Omental fat pad (tissue), 4 donors: Measurements from ENCODE around the gene ERGIC1. TPM values are rescaled to one million over a fixed set of nuclear protein-coding genes. Genes with fewer than 3 reads are reported as not detected.
"Not testable (repeated sequence)": the region's sequence is repeated elsewhere in the genome, so short reads cannot be mapped to it uniquely, and the experiment has no call there.

Experiments used
- ATAC-seq: fragments of 150-250 bp; one replicate; pipeline ENCODE4 v1.9.1; 2016; ENCODE audit warnings: mild to moderate bottlenecking, moderate library complexity; ENCODE audit not compliant: low FRiP score
- DNase-seq: peaks from one replicate; pipeline ENCODE4 v3.0.0-alpha.2; 2019; ENCODE audit warnings: low spot score
- total RNA-seq, 4 donors: library from RNA; depleted of rRNA; stranded (reverse); fragments of >200 nt; gene quantifications; one replicate each; pipeline ENCODE4 v1.1.0, GENCODE V29; 2016
- TF ChIP-seq, protein P1 (sequence below), 3 donors: fragments of 450-650 bp; IDR thresholded peaks; one replicate each; pipeline ENCODE4 v1.5.1; 2016 to 2017; ENCODE audit warnings: antibody characterized with exemption in 3 of 3, mild to moderate bottlenecking in 3 of 3, moderate library complexity in 2 of 3

ERGIC1 gene
- total RNA-seq, 4 donors from 2014 or later: 98.8 to 227 (median 129) TPM

DNA sequence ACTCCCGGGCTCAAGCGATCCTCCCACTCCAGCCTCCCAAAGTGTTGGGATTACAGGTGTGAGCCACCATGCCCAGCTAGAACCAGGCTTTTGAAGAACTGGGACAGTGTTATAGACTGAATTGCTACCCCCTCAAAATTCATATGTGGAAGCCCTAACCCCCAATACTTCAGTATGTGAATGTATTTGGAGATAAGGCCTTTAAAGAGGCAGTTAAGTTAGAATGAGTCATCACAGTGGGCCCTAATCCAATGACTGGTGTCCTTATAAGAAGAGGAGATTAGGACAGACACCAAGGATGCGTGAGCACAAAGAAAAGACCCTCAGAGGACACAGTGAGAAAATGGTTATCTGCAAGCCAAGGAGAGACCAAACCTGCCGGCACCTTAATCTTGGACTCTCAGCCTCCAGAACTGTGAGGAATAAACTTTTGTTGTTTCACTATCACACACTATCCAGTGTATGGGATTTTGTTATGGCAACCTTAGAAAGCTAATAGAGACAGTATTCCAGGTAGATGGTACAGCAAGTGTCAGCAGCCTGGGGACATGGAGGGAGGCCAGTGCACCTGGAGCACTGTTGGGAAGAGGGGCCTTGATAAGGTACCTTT is 31.4 kb upstream of the ERGIC1 start:
- no peak for ATAC-seq
- no peak for DNase-seq
- TF ChIP-seq, protein P1, sequence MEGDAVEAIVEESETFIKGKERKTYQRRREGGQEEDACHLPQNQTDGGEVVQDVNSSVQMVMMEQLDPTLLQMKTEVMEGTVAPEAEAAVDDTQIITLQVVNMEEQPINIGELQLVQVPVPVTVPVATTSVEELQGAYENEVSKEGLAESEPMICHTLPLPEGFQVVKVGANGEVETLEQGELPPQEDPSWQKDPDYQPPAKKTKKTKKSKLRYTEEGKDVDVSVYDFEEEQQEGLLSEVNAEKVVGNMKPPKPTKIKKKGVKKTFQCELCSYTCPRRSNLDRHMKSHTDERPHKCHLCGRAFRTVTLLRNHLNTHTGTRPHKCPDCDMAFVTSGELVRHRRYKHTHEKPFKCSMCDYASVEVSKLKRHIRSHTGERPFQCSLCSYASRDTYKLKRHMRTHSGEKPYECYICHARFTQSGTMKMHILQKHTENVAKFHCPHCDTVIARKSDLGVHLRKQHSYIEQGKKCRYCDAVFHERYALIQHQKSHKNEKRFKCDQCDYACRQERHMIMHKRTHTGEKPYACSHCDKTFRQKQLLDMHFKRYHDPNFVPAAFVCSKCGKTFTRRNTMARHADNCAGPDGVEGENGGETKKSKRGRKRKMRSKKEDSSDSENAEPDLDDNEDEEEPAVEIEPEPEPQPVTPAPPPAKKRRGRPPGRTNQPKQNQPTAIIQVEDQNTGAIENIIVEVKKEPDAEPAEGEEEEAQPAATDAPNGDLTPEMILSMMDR (IDR thresholded peaks at IDR 0.05): no peak

GRCh38 chr5:172805018-172805683 is 28.9 kb upstream of the ERGIC1 start:
- ATAC-seq: no peak
- TF ChIP-seq, protein P1 (IDR thresholded peaks at IDR 0.05): no peak

DNA sequence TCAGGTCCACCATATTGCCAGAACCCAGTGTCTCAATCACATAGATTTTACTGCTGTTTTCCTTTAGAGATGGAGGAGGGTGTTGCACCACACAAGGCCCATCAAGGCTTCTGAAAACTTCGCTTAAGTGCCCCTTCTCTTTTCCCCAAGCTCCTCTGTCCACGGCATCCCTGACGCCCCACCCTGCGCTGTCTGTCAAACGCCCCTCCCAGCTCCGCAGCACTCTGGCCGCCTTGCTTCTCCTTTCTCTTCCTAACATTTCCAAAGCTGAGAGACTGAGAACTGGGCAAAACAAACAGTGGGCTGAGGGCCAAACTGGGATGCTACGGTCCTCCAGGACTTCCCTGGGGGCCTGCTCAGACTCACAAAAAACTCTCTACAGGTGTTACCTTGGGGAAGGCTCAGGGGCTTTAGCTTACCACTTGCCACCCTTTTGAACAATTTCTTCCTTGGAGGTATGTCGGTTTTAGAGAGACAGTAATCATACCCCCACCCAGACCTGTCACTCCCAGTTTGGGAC is 28.3 kb upstream of the ERGIC1 start:
- DNase-seq (no peak), ATAC-seq (no peak)

More at GRCh38 chr5:172805018-172805683, 28.9 kb upstream of the ERGIC1 start:
- DNase-seq: no peak

GRCh38 chr5:172806897-172807672 is 27.0 kb upstream of the ERGIC1 start:
- TF ChIP-seq, protein P1 (IDR thresholded peaks at IDR 0.05): no peak
- peak; percentile 80 for DNase-seq
- peak; percentile 96 for ATAC-seq

More for the DNA sequence above, 28.3 kb upstream of the ERGIC1 start:
- TF ChIP-seq, protein P1 (IDR thresholded peaks at IDR 0.05): no peak

DNA sequence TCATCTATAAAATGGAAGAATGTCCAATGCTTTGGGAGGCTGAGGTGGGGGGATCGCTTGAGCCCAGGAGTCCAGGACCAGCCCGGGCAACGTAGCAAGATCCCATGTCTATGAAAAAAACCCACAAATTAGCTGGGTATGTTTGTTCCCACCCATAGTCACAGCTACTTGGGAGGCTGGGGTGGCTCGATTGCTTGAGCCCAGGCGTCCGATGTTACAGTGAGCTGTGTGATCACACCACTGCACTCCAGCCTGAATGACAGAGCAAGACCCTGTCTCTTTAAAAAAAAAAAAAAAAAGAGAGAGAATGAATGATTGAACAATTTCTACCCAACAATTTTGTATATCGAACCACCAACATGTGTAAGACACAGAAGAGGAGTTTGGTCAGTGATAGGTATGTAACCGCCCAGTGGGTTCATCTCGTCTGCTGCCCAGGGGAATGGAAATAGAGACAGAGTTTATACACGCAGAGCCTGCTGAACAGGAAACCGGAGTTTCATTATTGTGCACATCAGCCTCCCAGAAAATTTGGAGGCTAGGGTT is 26.2 kb upstream of the ERGIC1 start:
- ATAC-seq (no peak), DNase-seq (no peak)
- TF ChIP-seq, protein P1 (IDR thresholded peaks at IDR 0.05): no peak

GRCh38 chr5:172809774-172810173 is 24.3 kb upstream of the ERGIC1 start:
- TF ChIP-seq, protein P1 (IDR thresholded peaks at IDR 0.05): no peak
- ATAC-seq (no peak), DNase-seq (no peak)

DNA sequence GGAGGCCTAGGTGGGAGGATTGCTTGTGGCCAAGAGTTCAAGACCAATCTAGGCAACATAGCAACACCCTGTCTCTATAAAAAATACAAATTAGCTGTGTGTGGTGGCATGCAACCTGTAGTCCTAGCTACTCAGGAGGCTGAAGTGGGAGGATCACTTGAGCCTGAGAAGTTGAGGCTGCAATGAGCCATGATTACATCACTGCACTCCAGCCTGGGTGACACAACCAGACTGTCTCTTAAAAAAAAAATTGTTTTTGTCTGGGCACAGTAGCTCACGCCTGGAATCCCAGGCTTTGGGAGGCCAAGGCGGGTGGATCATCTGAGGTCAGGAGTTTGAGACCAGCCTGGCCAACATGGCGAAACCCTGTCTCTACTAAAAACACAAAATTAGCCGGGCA is 23.1 kb upstream of the ERGIC1 start:
- ATAC-seq, DNase-seq: not testable (repeated sequence)
